ENCODE results near the gene HRCT1. TPM values are rescaled to one million over a fixed set of nuclear protein-coding genes. Genes with fewer than 3 reads are reported as not detected.
A peak's percentile ranks its signal among the peaks of the same experiment; 100 is the strongest.

The HRCT1 gene
- total RNA-seq, 1 experiment from 2014 or later, result not detected

- Histone ChIP-seq H2AK5ac (ENCODE audit: insufficient read length, low read length) (no peak overlapping the region), H2BK15ac (ENCODE audit: low read depth, low read length) (no peak overlapping the region), H3K27me3 (ENCODE audit: insufficient read depth, low read length) (no peaks in the 10 kb centered on the region; the same call in 1 of the 2 replicates), H3K9ac (ENCODE audit: extremely low read depth, insufficient read length, low read length) (no peak overlapping the region), H2BK5ac (ENCODE audit: insufficient read length, low read length) (no peak overlapping the region), H2BK120ac (ENCODE audit: low read depth, low read length, poor library complexity, severe bottlenecking) (no peak overlapping the region), H3K4me2 (ENCODE audit: insufficient read depth, insufficient read length, low read length) (peak overlapping the region; percentile 49), H3K27ac (ENCODE audit: insufficient read length, low read depth, low read length) (no peak overlapping the region), H3K23ac (ENCODE audit: insufficient read length, low read depth, low read length) (no peak overlapping the region), H2AFZ (ENCODE audit: low read length) (peak overlapping the region; percentile 84), H4K20me1 (ENCODE audit: control insufficient read depth, insufficient read depth, insufficient read length) (no peaks in the 10 kb centered on the region), H3K79me1 (ENCODE audit: insufficient read depth, low read depth, low read length, poor library complexity, severe bottlenecking) (no peaks in the 10 kb centered on the region), H2BK20ac (ENCODE audit: low read depth, low read length, poor library complexity, severe bottlenecking) (no peak overlapping the region), H4K8ac (replicated peaks; ENCODE audit: insufficient read length, low read depth, low read length) (no peak overlapping the region), H4K91ac (ENCODE audit: insufficient read length, low read depth, low read length) (no peak overlapping the region), H4K5ac (ENCODE audit: insufficient read length, low read depth, low read length) (no peak overlapping the region), H3K4ac (ENCODE audit: low read depth, low read length) (no peak overlapping the region), H3K18ac (ENCODE audit: insufficient read length, low read depth, low read length) (no peak overlapping the region), H3K14ac (ENCODE audit: insufficient read depth, low read length) (no peak overlapping the region), H3T11ph (ENCODE audit: low read length) (no peak overlapping the region), H3K23me2 (ENCODE audit: insufficient read length, low read depth, low read length, poor library complexity, severe bottlenecking) (no peaks in the 10 kb centered on the region), H3K79me2 (ENCODE audit: insufficient read depth, low read length) (no peaks in the 10 kb centered on the region), H2BK12ac (ENCODE audit: insufficient read length, low read depth, low read length) (no peak overlapping the region), H3K56ac (ENCODE audit: insufficient read length, low read depth, low read length) (no peak overlapping the region), H3K4me1 (ENCODE audit: insufficient read depth, low read length) (peaks cover 3% of the 10 kb centered on the region; the same call in 1 of the 2 replicates), H3K9me3 (ENCODE audit: control insufficient read depth, low read depth, low read length) (no peaks in the 10 kb centered on the region)
- TF ChIP-seq, protein P1, sequence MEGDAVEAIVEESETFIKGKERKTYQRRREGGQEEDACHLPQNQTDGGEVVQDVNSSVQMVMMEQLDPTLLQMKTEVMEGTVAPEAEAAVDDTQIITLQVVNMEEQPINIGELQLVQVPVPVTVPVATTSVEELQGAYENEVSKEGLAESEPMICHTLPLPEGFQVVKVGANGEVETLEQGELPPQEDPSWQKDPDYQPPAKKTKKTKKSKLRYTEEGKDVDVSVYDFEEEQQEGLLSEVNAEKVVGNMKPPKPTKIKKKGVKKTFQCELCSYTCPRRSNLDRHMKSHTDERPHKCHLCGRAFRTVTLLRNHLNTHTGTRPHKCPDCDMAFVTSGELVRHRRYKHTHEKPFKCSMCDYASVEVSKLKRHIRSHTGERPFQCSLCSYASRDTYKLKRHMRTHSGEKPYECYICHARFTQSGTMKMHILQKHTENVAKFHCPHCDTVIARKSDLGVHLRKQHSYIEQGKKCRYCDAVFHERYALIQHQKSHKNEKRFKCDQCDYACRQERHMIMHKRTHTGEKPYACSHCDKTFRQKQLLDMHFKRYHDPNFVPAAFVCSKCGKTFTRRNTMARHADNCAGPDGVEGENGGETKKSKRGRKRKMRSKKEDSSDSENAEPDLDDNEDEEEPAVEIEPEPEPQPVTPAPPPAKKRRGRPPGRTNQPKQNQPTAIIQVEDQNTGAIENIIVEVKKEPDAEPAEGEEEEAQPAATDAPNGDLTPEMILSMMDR (conservative IDR thresholded peaks at IDR 0.05), result peak; percentile 86
- DNase-seq, result peak; percentile 82
- H3K4me3 Mint-ChIP-seq, result peak overlapping the region; percentile 53 to 59; a peak in 3 of 5 replicates
- no CpG with 5 or more reads among the region's 10 CpGs for WGBS (ENCODE audit: extremely low coverage, insufficient read length, low lambda C conversion rate)
- no peak overlapping the region for H3K27ac Mint-ChIP-seq
- peaks cover 2 to 10% of the 10 kb centered on the region in 2 experiments for H3K4me1 Mint-ChIP-seq
- H3K36me3 Mint-ChIP-seq (ENCODE audit: insufficient read depth in 1 of 3, low read depth in 3 of 3), result peaks cover 0 to 5% (median 2%) of the 10 kb centered on the region in 3 experiments; a peak in 3 of 7 replicates
- H3K27me3 Mint-ChIP-seq (ENCODE audit: low read depth), result peaks cover 63% of the 10 kb centered on the region
- H3K9me3 Mint-ChIP-seq, result peaks cover 3 to 9% of the 10 kb centered on the region in 2 experiments; a peak in 4 of 5 replicates
These were observed 39.5 kb downstream of the HRCT1 start for GRCh38 chr9:35945341-35946018.

Measured in H9 (cell line).